ENCODE results near the gene L1TD1.
"Not testable (repeated sequence)": the region's sequence is repeated elsewhere in the genome, so short reads cannot be mapped to it uniquely, and the experiment has no call there.

L1TD1 gene

GRCh38 chr1:62184336-62184735 lies 10.3 kb upstream of the L1TD1 start:
- POLR2A ChIA-PET, result no interaction called here
- DNase-seq, result no peak
- no peak overlapping the region for H3K4me3 ChIP-seq (ENCODE audit: control insufficient read depth in 1 of 7, extremely low read depth in 1 of 7, insufficient read depth in 4 of 7, low read depth in 2 of 7, low read length in 6 of 7)
- H3K27ac ChIP-seq (ENCODE audit: insufficient read depth in 1 of 2, low read depth in 1 of 2, low read length in 2 of 2, poor library complexity in 1 of 2, severe bottlenecking in 2 of 2), result no peak overlapping the region
- no peaks in the 10 kb centered on the region for H3K9me3 ChIP-seq (ENCODE audit: control extremely low read depth in 1 of 5, control insufficient read depth in 4 of 5, insufficient read depth in 2 of 5, low read depth in 1 of 5, low read length in 4 of 5)
- H3K4me1 ChIP-seq (ENCODE audit: control extremely low read depth in 1 of 4, control insufficient read depth in 4 of 4, insufficient read depth in 4 of 4, low read length in 3 of 4), result no peaks in the 10 kb centered on the region
- H3K36me3 ChIP-seq (ENCODE audit: control insufficient read depth in 4 of 4, insufficient read depth in 4 of 4, low read length in 3 of 4), result no peaks in the 10 kb centered on the region
- CTCF ChIA-PET, result interaction anchor here (0.6 to 1.0 kb wide), 3 partner anchors 9 to 221 kb away, joined by 3 to 4 read pairs (median 3); no protein-coding TSS in a partner anchor
- peaks cover 0 to 2% (median 0%) of the 10 kb centered on the region in 5 experiments for H3K27me3 ChIP-seq (replicated peaks in 2 of 5; ENCODE audit: control insufficient read depth in 4 of 5, insufficient read depth in 5 of 5, low read length in 4 of 5)
- 76% methylated on average over 3 of the region's 7 CpGs for WGBS (ENCODE audit: insufficient coverage)

- DNase-seq; H3K4me3 ChIP-seq (ENCODE audit: control insufficient read depth in 1 of 7, extremely low read depth in 1 of 7, insufficient read depth in 4 of 7, low read depth in 2 of 7, low read length in 6 of 7); H3K9me3 ChIP-seq (ENCODE audit: control extremely low read depth in 1 of 5, control insufficient read depth in 4 of 5, insufficient read depth in 2 of 5, low read depth in 1 of 5, low read length in 4 of 5); H3K4me1 ChIP-seq (ENCODE audit: control extremely low read depth in 1 of 4, control insufficient read depth in 4 of 4, insufficient read depth in 4 of 4, low read length in 3 of 4); H3K27me3 ChIP-seq (replicated peaks in 2 of 5; ENCODE audit: control insufficient read depth in 4 of 5, insufficient read depth in 5 of 5, low read length in 4 of 5); H3K27ac ChIP-seq (ENCODE audit: insufficient read depth in 1 of 2, low read depth in 1 of 2, low read length in 2 of 2, poor library complexity in 1 of 2, severe bottlenecking in 2 of 2); H3K36me3 ChIP-seq (ENCODE audit: control insufficient read depth in 4 of 4, insufficient read depth in 4 of 4, low read length in 3 of 4): not testable (repeated sequence)
- WGBS (ENCODE audit: insufficient coverage), result 100% methylated on average over 4 of the region's 6 CpGs
- ChIA-PET CTCF (interaction anchor here (1.0 kb wide), 1 partner anchor 10 kb away, joined by 3 read pairs; no protein-coding TSS in a partner anchor), POLR2A (interaction anchor here (0.6 kb wide), 1 partner anchor 103 kb away, joined by 4 read pairs; no protein-coding TSS in a partner anchor)
These were observed 9.4 kb upstream of the L1TD1 start for GRCh38 chr1:62185233-62185632.

- CTCF ChIA-PET, result no interaction called here
- Histone ChIP-seq H3K36me3 (ENCODE audit: control insufficient read depth in 4 of 4, insufficient read depth in 4 of 4, low read length in 3 of 4) (no peaks in the 10 kb centered on the region), H3K27ac (ENCODE audit: insufficient read depth in 1 of 2, low read depth in 1 of 2, low read length in 2 of 2, poor library complexity in 1 of 2, severe bottlenecking in 2 of 2) (no peak overlapping the region), H3K27me3 (replicated peaks in 2 of 5; ENCODE audit: control insufficient read depth in 4 of 5, insufficient read depth in 5 of 5, low read length in 4 of 5) (peaks cover 0 to 2% (median 0%) of the 10 kb centered on the region in 5 experiments), H3K4me1 (ENCODE audit: control extremely low read depth in 1 of 4, control insufficient read depth in 4 of 4, insufficient read depth in 4 of 4, low read length in 3 of 4) (no peaks in the 10 kb centered on the region), H3K4me3 (ENCODE audit: control insufficient read depth in 1 of 7, extremely low read depth in 1 of 7, insufficient read depth in 4 of 7, low read depth in 2 of 7, low read length in 6 of 7) (no peak overlapping the region), H3K9me3 (ENCODE audit: control extremely low read depth in 1 of 5, control insufficient read depth in 4 of 5, insufficient read depth in 2 of 5, low read depth in 1 of 5, low read length in 4 of 5) (no peaks in the 10 kb centered on the region)
- POLR2A ChIA-PET, result interaction anchor here (0.6 kb wide), 1 partner anchor 103 kb away, joined by 4 read pairs; no protein-coding TSS in a partner anchor
- no CpG with 5 or more reads among the region's 3 CpGs for WGBS (ENCODE audit: insufficient coverage)
- no peak for DNase-seq
These were observed 9.0 kb upstream of the L1TD1 start for GRCh38 chr1:62185677-62186076.

GRCh38 chr1:62187548-62187947 lies 7.1 kb upstream of the L1TD1 start:
- Histone ChIP-seq H3K27me3 (replicated peaks in 2 of 5; ENCODE audit: control insufficient read depth in 4 of 5, insufficient read depth in 5 of 5, low read length in 4 of 5) (no peaks in the 10 kb centered on the region), H3K4me3 (ENCODE audit: control insufficient read depth in 1 of 7, extremely low read depth in 1 of 7, insufficient read depth in 4 of 7, low read depth in 2 of 7, low read length in 6 of 7) (no peak overlapping the region), H3K9me3 (ENCODE audit: control extremely low read depth in 1 of 5, control insufficient read depth in 4 of 5, insufficient read depth in 2 of 5, low read depth in 1 of 5, low read length in 4 of 5) (no peaks in the 10 kb centered on the region), H3K36me3 (ENCODE audit: control insufficient read depth in 4 of 4, insufficient read depth in 4 of 4, low read length in 3 of 4) (no peaks in the 10 kb centered on the region), H3K4me1 (ENCODE audit: control extremely low read depth in 1 of 4, control insufficient read depth in 4 of 4, insufficient read depth in 4 of 4, low read length in 3 of 4) (no peaks in the 10 kb centered on the region), H3K27ac (ENCODE audit: insufficient read depth in 1 of 2, low read depth in 1 of 2, low read length in 2 of 2, poor library complexity in 1 of 2, severe bottlenecking in 2 of 2) (no peak overlapping the region)
- ChIA-PET POLR2A (no interaction called here), CTCF (no interaction called here)
- DNase-seq, result no peak
- WGBS (ENCODE audit: insufficient coverage), result 100% methylated on average over 1 of the region's 5 CpGs

GRCh38 chr1:62188111-62188510 lies 6.5 kb upstream of the L1TD1 start:
- no peak for DNase-seq
- POLR2A ChIA-PET, result no interaction called here

GRCh38 chr1:62196086-62196690 lies 1.5 kb downstream of the L1TD1 start:
- Histone ChIP-seq H3K9me3 (ENCODE audit: control extremely low read depth in 1 of 5, control insufficient read depth in 4 of 5, insufficient read depth in 2 of 5, low read depth in 1 of 5, low read length in 4 of 5) (peaks cover 0 to 3% (median 2%) of the 10 kb centered on the region in 5 experiments), H3K27me3 (replicated peaks in 2 of 5; ENCODE audit: control insufficient read depth in 4 of 5, insufficient read depth in 5 of 5, low read length in 4 of 5) (peaks cover 8 to 47% (median 21%) of the 10 kb centered on the region in 5 experiments), H3K27ac (ENCODE audit: insufficient read depth in 1 of 2, low read depth in 1 of 2, low read length in 2 of 2, poor library complexity in 1 of 2, severe bottlenecking in 2 of 2) (no peak overlapping the region), H3K36me3 (ENCODE audit: control insufficient read depth in 4 of 4, insufficient read depth in 4 of 4, low read length in 3 of 4) (no peaks in the 10 kb centered on the region), H3K4me3 (ENCODE audit: control insufficient read depth in 1 of 7, extremely low read depth in 1 of 7, insufficient read depth in 4 of 7, low read depth in 2 of 7, low read length in 6 of 7) (no peak overlapping the region), H3K4me1 (ENCODE audit: control extremely low read depth in 1 of 4, control insufficient read depth in 4 of 4, insufficient read depth in 4 of 4, low read length in 3 of 4) (peaks cover 0 to 8% (median 3%) of the 10 kb centered on the region in 4 experiments)
- ChIA-PET POLR2A (no interaction called here), CTCF (interaction anchor here (0.7 kb wide), 1 partner anchor 230 kb away, joined by 3 read pairs; no protein-coding TSS in a partner anchor)
- WGBS (ENCODE audit: insufficient coverage), result 90% methylated on average over 4 of the region's 17 CpGs
- DNase-seq, result no peak

More at GRCh38 chr1:62188111-62188510, 6.5 kb upstream of the L1TD1 start:
- H3K27ac ChIP-seq (ENCODE audit: insufficient read depth in 1 of 2, low read depth in 1 of 2, low read length in 2 of 2, poor library complexity in 1 of 2, severe bottlenecking in 2 of 2), result no peak overlapping the region
- no peaks in the 10 kb centered on the region for H3K4me1 ChIP-seq (ENCODE audit: control extremely low read depth in 1 of 4, control insufficient read depth in 4 of 4, insufficient read depth in 4 of 4, low read length in 3 of 4)
- no peaks in the 10 kb centered on the region for H3K27me3 ChIP-seq (replicated peaks in 2 of 5; ENCODE audit: control insufficient read depth in 4 of 5, insufficient read depth in 5 of 5, low read length in 4 of 5)
- 100% methylated on average over 5 of the region's 8 CpGs for WGBS (ENCODE audit: insufficient coverage)
- H3K4me3 ChIP-seq (ENCODE audit: control insufficient read depth in 1 of 7, extremely low read depth in 1 of 7, insufficient read depth in 4 of 7, low read depth in 2 of 7, low read length in 6 of 7), result no peak overlapping the region
- CTCF ChIA-PET, result no interaction called here
- H3K9me3 ChIP-seq (ENCODE audit: control extremely low read depth in 1 of 5, control insufficient read depth in 4 of 5, insufficient read depth in 2 of 5, low read depth in 1 of 5, low read length in 4 of 5), result no peaks in the 10 kb centered on the region
- H3K36me3 ChIP-seq (ENCODE audit: control insufficient read depth in 4 of 4, insufficient read depth in 4 of 4, low read length in 3 of 4), result no peaks in the 10 kb centered on the region

- H3K27ac ChIP-seq (ENCODE audit: insufficient read depth in 1 of 2, low read depth in 1 of 2, low read length in 2 of 2, poor library complexity in 1 of 2, severe bottlenecking in 2 of 2), result no peak overlapping the region
- peaks cover 0 to 8% (median 3%) of the 10 kb centered on the region in 4 experiments for H3K4me1 ChIP-seq (ENCODE audit: control extremely low read depth in 1 of 4, control insufficient read depth in 4 of 4, insufficient read depth in 4 of 4, low read length in 3 of 4)
- no peak overlapping the region for H3K4me3 ChIP-seq (ENCODE audit: control insufficient read depth in 1 of 7, extremely low read depth in 1 of 7, insufficient read depth in 4 of 7, low read depth in 2 of 7, low read length in 6 of 7)
- peak in 1 of 3 donors; percentile 27 for DNase-seq
- CTCF ChIA-PET, result interaction anchor here (0.8 kb wide), 1 partner anchor 63 kb away, joined by 3 read pairs; no protein-coding TSS in a partner anchor
- peaks cover 7 to 47% (median 21%) of the 10 kb centered on the region in 5 experiments for H3K27me3 ChIP-seq (replicated peaks in 2 of 5; ENCODE audit: control insufficient read depth in 4 of 5, insufficient read depth in 5 of 5, low read length in 4 of 5)
- WGBS (ENCODE audit: insufficient coverage), result 61% methylated on average over 5 of the region's 14 CpGs
- peaks cover 0 to 3% (median 2%) of the 10 kb centered on the region in 5 experiments for H3K9me3 ChIP-seq (ENCODE audit: control extremely low read depth in 1 of 5, control insufficient read depth in 4 of 5, insufficient read depth in 2 of 5, low read depth in 1 of 5, low read length in 4 of 5)
- POLR2A ChIA-PET, result interaction anchor here (0.6 kb wide), 1 partner anchor 461 kb away, joined by 4 read pairs; no protein-coding TSS in a partner anchor
- H3K36me3 ChIP-seq (ENCODE audit: control insufficient read depth in 4 of 4, insufficient read depth in 4 of 4, low read length in 3 of 4), result no peaks in the 10 kb centered on the region
These were observed 3.6 kb downstream of the L1TD1 start for GRCh38 chr1:62198069-62198780.
